Mesenchymal stem cell (in vitro differentiated cells and primary cell): ENCODE results near the gene KRTAP10-5.

ENCODE experiments used
- DNase-seq: peaks from one replicate; pipeline ENCODE4 v3.0.0-alpha.2; 2013
- H2AFZ ChIP-seq: one replicate; pipeline ENCODE4 v1.6.1; 2013; ENCODE audit warnings: low read depth, mild to moderate bottlenecking, control low read depth, inconsistent platforms, low read length, moderate library complexity
- H2AK5ac ChIP-seq: 2 replicates; pipeline ENCODE4 v1.6.1; 2013; ENCODE audit warnings: low read length, moderate library complexity, mild to moderate bottlenecking, inconsistent platforms; ENCODE audit not compliant: severe bottlenecking
- H2BK120ac ChIP-seq: one replicate; pipeline ENCODE4 v1.6.1; 2013; ENCODE audit warnings: low read depth, mild to moderate bottlenecking, inconsistent platforms, low read length, moderate library complexity
- H2BK12ac ChIP-seq, 2 experiments: one replicate each; pipeline ENCODE4 v1.6.1; 2013; ENCODE audit warnings: inconsistent platforms in 2 of 2, low read length in 2 of 2, mild to moderate bottlenecking in 2 of 2, moderate library complexity in 2 of 2, control low read depth in 1 of 2
- H2BK15ac ChIP-seq: one replicate; pipeline ENCODE4 v1.6.1; 2013; ENCODE audit warnings: mild to moderate bottlenecking, low read depth, inconsistent platforms; ENCODE audit not compliant: poor library complexity, severe bottlenecking
- H2BK5ac ChIP-seq: 2 replicates; pipeline ENCODE4 v1.6.1; 2013; ENCODE audit warnings: low read depth, mild to moderate bottlenecking, low read length, control low read depth, inconsistent platforms; ENCODE audit not compliant: poor library complexity, severe bottlenecking
- H3K14ac ChIP-seq, 2 experiments: one replicate each; pipeline ENCODE4 v1.6.1; 2013; ENCODE audit warnings: inconsistent platforms in 2 of 2, low read length in 2 of 2, control low read depth in 1 of 2, mild to moderate bottlenecking in 1 of 2, moderate library complexity in 1 of 2
- H3K18ac ChIP-seq, 2 experiments: one replicate each; pipeline ENCODE4 v1.6.1; 2013; ENCODE audit warnings: inconsistent platforms in 2 of 2, low read length in 2 of 2, control low read depth in 1 of 2, low read depth in 1 of 2, mild to moderate bottlenecking in 1 of 2
- H3K23ac ChIP-seq, 2 experiments: one replicate each; pipeline ENCODE4 v1.6.1; 2013; ENCODE audit warnings: inconsistent platforms in 2 of 2, low read length in 2 of 2, mild to moderate bottlenecking in 2 of 2, moderate library complexity in 2 of 2, control low read depth in 1 of 2
- H3K27ac ChIP-seq: 2 replicates; pipeline ENCODE4 v1.5.1; 2013; ENCODE audit warnings: mild to moderate bottlenecking, moderate library complexity, low read length, control low read depth, inconsistent platforms; ENCODE audit not compliant: poor library complexity, severe bottlenecking
- H3K27me3 ChIP-seq, 2 experiments: 2 replicates each; pipeline versions ENCODE4 v1.6.1 to v1.7.0; 2013; ENCODE audit warnings: low read length in 2 of 2, mild to moderate bottlenecking in 2 of 2, moderate library complexity in 2 of 2, control low read depth in 1 of 2, inconsistent platforms in 1 of 2; ENCODE audit not compliant: control insufficient read depth in 1 of 2, insufficient read depth in 1 of 2
- H3K36me3 ChIP-seq, 2 experiments: 2 replicates each; pipeline versions ENCODE4 v1.6.1 to v1.7.0; 2013; ENCODE audit warnings: low read length in 2 of 2, control low read depth in 1 of 2, inconsistent platforms in 1 of 2, low read depth in 1 of 2, mild to moderate bottlenecking in 1 of 2; ENCODE audit not compliant: insufficient read depth in 2 of 2, control insufficient read depth in 1 of 2
- H3K4ac ChIP-seq, 2 experiments: one replicate each; pipeline ENCODE4 v1.6.1; 2013; ENCODE audit warnings: inconsistent platforms in 2 of 2, low read length in 2 of 2, mild to moderate bottlenecking in 2 of 2, moderate library complexity in 2 of 2, control low read depth in 1 of 2, low read depth in 1 of 2
- H3K4me1 ChIP-seq: 2 replicates; pipeline ENCODE4 v1.6.1; 2013; ENCODE audit warnings: low read depth, low read length, control low read depth; ENCODE audit not compliant: control insufficient read depth, insufficient read depth
- H3K4me2 ChIP-seq: 2 replicates; pipeline ENCODE4 v1.6.1; 2013; ENCODE audit warnings: low read length, mild to moderate bottlenecking, inconsistent platforms; ENCODE audit not compliant: poor library complexity, severe bottlenecking
- H3K4me3 ChIP-seq, 2 experiments: 2 replicates each; pipeline versions ENCODE4 v1.5.1 to v1.7.0; 2013; ENCODE audit warnings: low read length in 2 of 2, mild to moderate bottlenecking in 2 of 2, control low read depth in 1 of 2, low read depth in 1 of 2; ENCODE audit not compliant: insufficient read depth in 1 of 2
- H3K79me1 ChIP-seq: replicated peaks from 2 replicates; pipeline ENCODE4 v1.6.1; 2013; ENCODE audit warnings: mild to moderate bottlenecking, control low read depth, low read length, inconsistent platforms; ENCODE audit not compliant: poor library complexity, severe bottlenecking
- H3K9ac ChIP-seq: 2 replicates; pipeline ENCODE4 v1.7.0; 2013; ENCODE audit warnings: mild to moderate bottlenecking, low read length, moderate library complexity
- H3K9me3 ChIP-seq: 2 replicates; pipeline ENCODE4 v1.7.0; 2013; ENCODE audit warnings: mild to moderate bottlenecking, low read length; ENCODE audit not compliant: control insufficient read depth
- H4K8ac ChIP-seq: one replicate; pipeline ENCODE4 v1.6.1; 2013; ENCODE audit warnings: inconsistent platforms, mild to moderate bottlenecking, low read length, moderate library complexity
- H4K91ac ChIP-seq: one replicate; pipeline ENCODE4 v1.6.1; 2013; ENCODE audit warnings: mild to moderate bottlenecking, low read length, inconsistent platforms
- WGBS: methylation state at CpG from one replicate; pipeline ENCODE4 v1.1.7; 2013; ENCODE audit warnings: mixed read lengths; 5-methylcytosine and 5-hydroxymethylcytosine counted together

Gene KRTAP10-5

DNA sequence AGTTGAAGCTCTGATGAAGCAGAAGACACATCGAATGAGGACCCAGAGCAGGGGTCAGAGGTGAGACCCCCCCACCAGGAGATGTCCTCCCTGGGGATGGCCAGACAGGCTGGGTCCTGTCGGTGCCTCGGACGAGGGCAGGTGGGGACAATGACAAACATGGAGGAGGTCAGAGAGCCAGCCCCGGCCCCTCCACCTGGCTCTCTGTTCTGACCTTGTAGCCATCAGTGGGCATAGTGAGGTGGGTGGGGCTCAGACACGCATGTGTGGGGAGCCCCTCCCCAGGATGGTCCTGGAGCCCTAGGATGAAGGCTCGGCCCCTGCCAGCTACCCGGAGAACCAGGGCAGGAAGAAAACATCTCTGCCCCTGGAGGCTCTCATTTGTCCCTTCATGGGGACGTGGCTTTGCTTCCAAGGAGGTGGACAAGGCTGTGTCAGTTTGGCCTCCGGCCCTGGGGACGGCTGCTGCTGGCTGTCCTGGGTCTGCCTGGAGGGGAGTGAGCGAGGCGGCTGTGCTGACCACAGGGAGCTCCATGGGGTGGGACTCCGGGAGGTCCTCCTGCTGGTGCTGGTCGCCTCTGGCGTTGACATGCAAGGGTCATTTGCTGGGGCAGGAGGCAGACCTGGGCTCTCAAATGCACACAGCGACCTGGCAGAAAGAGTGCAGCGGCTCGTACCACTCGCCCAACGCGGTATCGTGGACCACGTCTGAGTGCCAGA is 9.3 kb upstream of the KRTAP10-5 start:
- WGBS, result 85% methylated on average over 24 of the region's 24 CpGs

DNA sequence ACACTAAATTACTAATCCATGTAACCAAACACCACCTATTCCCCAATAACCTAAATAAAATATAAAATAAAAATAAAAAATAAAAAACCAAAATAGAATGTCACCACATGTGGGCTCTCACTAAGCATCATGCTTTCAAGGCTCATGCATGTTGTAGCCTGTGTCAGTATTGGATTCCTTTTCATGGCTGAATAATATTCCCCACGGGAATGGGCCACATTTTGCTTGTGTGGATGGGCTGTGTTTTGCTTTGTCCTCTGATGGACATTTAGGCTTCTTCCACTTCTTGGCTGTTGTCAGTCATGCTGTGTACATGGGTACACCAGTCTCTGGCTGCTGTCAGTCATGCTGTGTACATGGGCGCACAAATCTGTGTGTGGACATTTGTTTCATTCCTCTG is 8.7 kb upstream of the KRTAP10-5 start:
- H3K79me1 ChIP-seq, result no peaks in the 10 kb centered on the region
- H2BK15ac ChIP-seq, result no peak overlapping the region
- no peak overlapping the region for H2AFZ ChIP-seq
- H4K8ac ChIP-seq, result no peak overlapping the region
- no peak overlapping the region for H2BK12ac ChIP-seq
- no peak overlapping the region for H3K23ac ChIP-seq
- no peak overlapping the region for H3K27ac ChIP-seq
- peaks cover 28 to 33% of the 10 kb centered on the region in 2 experiments for H3K27me3 ChIP-seq
- no peaks in the 10 kb centered on the region for H3K4me1 ChIP-seq
- no peak overlapping the region for H3K14ac ChIP-seq
- WGBS, result 79% methylated on average over 2 of the region's 2 CpGs
- peaks cover 3% of the 10 kb centered on the region for H3K9me3 ChIP-seq
- no peak overlapping the region for H3K9ac ChIP-seq
- H3K4me2 ChIP-seq, result no peak overlapping the region
- no peak for DNase-seq
- H3K4ac ChIP-seq, result no peak overlapping the region
- no peak overlapping the region for H2AK5ac ChIP-seq
- H4K91ac ChIP-seq, result no peak overlapping the region
- no peaks in the 10 kb centered on the region for H3K36me3 ChIP-seq
- no peak overlapping the region for H3K18ac ChIP-seq
- no peak overlapping the region for H3K4me3 ChIP-seq
- no peak overlapping the region for H2BK5ac ChIP-seq
- H2BK120ac ChIP-seq, result no peak overlapping the region

More for the DNA sequence above, 9.3 kb upstream of the KRTAP10-5 start:
- Histone ChIP-seq H3K4ac (no peak overlapping the region), H3K27ac (no peak overlapping the region), H3K79me1 (no peaks in the 10 kb centered on the region), H2BK120ac (no peak overlapping the region), H3K18ac (no peak overlapping the region), H3K14ac (no peak overlapping the region), H3K23ac (no peak overlapping the region), H2BK12ac (no peak overlapping the region), H2AK5ac (no peak overlapping the region), H3K9ac (no peak overlapping the region), H2AFZ (no peak overlapping the region), H3K4me2 (no peak overlapping the region), H3K4me1 (no peaks in the 10 kb centered on the region), H3K9me3 (peaks cover 3% of the 10 kb centered on the region), H3K4me3 (no peak overlapping the region), H2BK5ac (no peak overlapping the region), H3K27me3 (peaks cover 30 to 39% of the 10 kb centered on the region in 2 experiments), H2BK15ac (no peak overlapping the region), H4K8ac (no peak overlapping the region), H4K91ac (no peak overlapping the region), H3K36me3 (no peaks in the 10 kb centered on the region)
- no peak for DNase-seq

DNA sequence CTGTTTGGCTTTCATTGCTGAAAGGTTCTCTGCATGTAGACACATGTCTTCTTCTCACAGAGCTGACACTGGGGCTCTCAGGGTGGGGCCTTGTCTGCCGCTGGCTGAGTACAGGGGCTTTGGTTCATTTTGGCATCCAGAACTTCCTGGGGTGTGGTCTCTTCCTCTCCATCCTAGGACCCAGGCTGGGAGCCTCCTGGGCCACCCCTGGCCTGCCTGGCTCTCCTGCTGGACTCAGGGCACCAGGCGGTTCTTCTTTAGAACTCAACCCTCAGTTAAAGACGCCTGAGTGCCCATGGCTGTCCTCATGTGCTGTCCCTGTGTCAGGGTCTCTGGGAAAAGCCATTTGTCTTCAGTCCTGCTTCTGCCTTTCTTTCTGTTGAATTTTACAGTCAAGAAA is 5.5 kb upstream of the KRTAP10-5 start:
- H3K23ac ChIP-seq, result no peak overlapping the region
- no peak overlapping the region for H2BK5ac ChIP-seq
- H2AFZ ChIP-seq, result no peak overlapping the region
- H3K27ac ChIP-seq, result no peak overlapping the region
- no peak overlapping the region for H2BK120ac ChIP-seq
- no peak overlapping the region for H4K8ac ChIP-seq
- H2BK12ac ChIP-seq, result no peak overlapping the region
- 83% methylated on average over 3 of the region's 3 CpGs for WGBS
- H2BK15ac ChIP-seq, result no peak overlapping the region
- no peak overlapping the region for H2AK5ac ChIP-seq
- H3K4ac ChIP-seq, result no peak overlapping the region
- no peaks in the 10 kb centered on the region for H3K79me1 ChIP-seq
- H3K14ac ChIP-seq, result no peak overlapping the region
- no peak overlapping the region for H3K18ac ChIP-seq
- H3K27me3 ChIP-seq, result peaks cover 10 to 11% of the 10 kb centered on the region in 2 experiments
- DNase-seq, result no peak
- no peaks in the 10 kb centered on the region for H3K4me1 ChIP-seq
- no peak overlapping the region for H3K9ac ChIP-seq
- no peak overlapping the region for H4K91ac ChIP-seq
- H3K4me2 ChIP-seq, result no peak overlapping the region
- no peak overlapping the region for H3K4me3 ChIP-seq
- peaks cover 19% of the 10 kb centered on the region for H3K9me3 ChIP-seq
- no peaks in the 10 kb centered on the region for H3K36me3 ChIP-seq

DNA sequence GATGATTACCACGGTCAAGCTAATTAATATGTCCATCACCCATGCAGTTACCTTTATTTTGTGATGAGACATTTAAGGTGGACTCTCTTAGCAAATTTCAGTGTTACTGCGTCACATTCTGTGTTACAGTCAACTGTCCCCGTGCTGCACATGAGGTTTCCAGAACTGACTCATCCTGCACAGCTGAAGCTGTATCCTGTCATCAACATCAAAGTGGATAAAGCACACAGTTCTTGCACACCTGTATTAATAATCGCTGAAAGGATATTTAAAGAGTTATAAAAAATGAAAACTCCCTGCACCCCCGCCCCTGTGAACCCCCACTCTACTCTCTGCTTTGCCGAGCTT is 3.4 kb upstream of the KRTAP10-5 start:
- Histone ChIP-seq H2BK12ac (no peak overlapping the region), H3K14ac (no peak overlapping the region), H3K4me2 (no peak overlapping the region), H3K79me1 (no peaks in the 10 kb centered on the region), H3K23ac (no peak overlapping the region), H3K4ac (no peak overlapping the region), H3K27ac (no peak overlapping the region), H2BK15ac (no peak overlapping the region), H3K9ac (no peak overlapping the region), H3K9me3 (peaks cover 20% of the 10 kb centered on the region), H2BK120ac (no peak overlapping the region), H2BK5ac (no peak overlapping the region), H3K4me3 (no peak overlapping the region), H3K18ac (no peak overlapping the region), H3K36me3 (no peaks in the 10 kb centered on the region), H3K4me1 (no peaks in the 10 kb centered on the region), H4K8ac (no peak overlapping the region), H2AFZ (no peak overlapping the region), H3K27me3 (no peaks in the 10 kb centered on the region), H2AK5ac (no peak overlapping the region), H4K91ac (no peak overlapping the region)
- 80% methylated on average over 6 of the region's 6 CpGs for WGBS
- DNase-seq, result no peak
